Mucosa of stomach (tissue), 1 donor: ENCODE data around the gene LBX1.

ENCODE experiments used
- H3K27me3 ChIP-seq: one replicate; pipeline ENCODE4 v1.7.0; 2013; ENCODE audit warnings: mild to moderate bottlenecking, low read length; ENCODE audit not compliant: control insufficient read depth, insufficient read depth
- H3K36me3 ChIP-seq: one replicate; pipeline ENCODE4 v1.7.0; 2013; ENCODE audit warnings: low read length; ENCODE audit not compliant: control insufficient read depth, insufficient read depth
- H3K4me1 ChIP-seq: one replicate; pipeline ENCODE4 v1.7.0; 2013; ENCODE audit warnings: mild to moderate bottlenecking, low read length; ENCODE audit not compliant: control insufficient read depth, insufficient read depth
- H3K4me3 ChIP-seq: one replicate; pipeline ENCODE4 v1.7.0; 2013; ENCODE audit warnings: low read length
- H3K9ac ChIP-seq: one replicate; pipeline ENCODE4 v1.7.0; 2013; ENCODE audit warnings: mild to moderate bottlenecking, low read length, moderate library complexity
- H3K9me3 ChIP-seq: one replicate; pipeline ENCODE4 v1.7.0; 2013; ENCODE audit warnings: mild to moderate bottlenecking, low read length, moderate library complexity; ENCODE audit not compliant: control insufficient read depth
- donor health status: Pancreatic carcinoma.

The LBX1 gene

DNA sequence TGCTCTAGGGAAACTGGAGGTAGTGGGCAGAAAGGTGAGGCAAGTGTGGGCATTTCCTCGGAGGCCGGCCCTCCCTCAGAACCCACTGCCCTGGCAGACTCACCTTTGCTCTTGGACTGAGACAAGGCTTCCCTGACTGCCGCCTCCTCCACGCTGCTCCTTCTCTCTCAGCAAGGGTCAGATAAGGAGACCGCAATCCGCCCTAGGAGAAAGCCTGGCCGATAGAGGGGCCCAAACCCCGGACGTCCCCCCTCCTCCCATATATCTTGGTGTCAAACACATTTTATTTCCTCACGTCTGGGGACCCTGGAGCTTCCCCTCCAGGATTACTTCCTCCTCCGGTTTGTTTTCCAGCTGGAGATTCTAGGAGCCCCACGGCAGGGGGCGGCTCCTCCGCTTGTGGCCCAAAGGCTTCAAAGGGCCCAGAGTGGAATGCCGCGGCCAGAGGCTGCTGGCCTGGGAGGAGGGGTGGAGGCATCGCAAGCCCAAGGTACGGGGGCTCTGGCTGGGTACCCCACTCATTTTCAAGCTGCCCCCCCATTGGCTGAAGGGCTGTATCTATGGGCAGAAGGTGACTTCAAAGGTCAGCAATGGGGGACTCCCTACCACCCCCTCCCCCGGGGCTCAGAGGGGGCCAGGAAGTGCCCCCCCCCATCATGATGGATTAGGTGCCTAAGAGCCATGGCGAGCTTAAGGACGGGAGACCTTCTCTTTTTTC, 31.7 kb upstream of the LBX1 start:
- Histone ChIP-seq H3K9ac (no peak overlapping the region), H3K36me3 (no peaks in the 10 kb centered on the region), H3K27me3 (peaks cover 50% of the 10 kb centered on the region), H3K4me3 (no peak overlapping the region), H3K9me3 (no peaks in the 10 kb centered on the region), H3K4me1 (no peaks in the 10 kb centered on the region)

DNA sequence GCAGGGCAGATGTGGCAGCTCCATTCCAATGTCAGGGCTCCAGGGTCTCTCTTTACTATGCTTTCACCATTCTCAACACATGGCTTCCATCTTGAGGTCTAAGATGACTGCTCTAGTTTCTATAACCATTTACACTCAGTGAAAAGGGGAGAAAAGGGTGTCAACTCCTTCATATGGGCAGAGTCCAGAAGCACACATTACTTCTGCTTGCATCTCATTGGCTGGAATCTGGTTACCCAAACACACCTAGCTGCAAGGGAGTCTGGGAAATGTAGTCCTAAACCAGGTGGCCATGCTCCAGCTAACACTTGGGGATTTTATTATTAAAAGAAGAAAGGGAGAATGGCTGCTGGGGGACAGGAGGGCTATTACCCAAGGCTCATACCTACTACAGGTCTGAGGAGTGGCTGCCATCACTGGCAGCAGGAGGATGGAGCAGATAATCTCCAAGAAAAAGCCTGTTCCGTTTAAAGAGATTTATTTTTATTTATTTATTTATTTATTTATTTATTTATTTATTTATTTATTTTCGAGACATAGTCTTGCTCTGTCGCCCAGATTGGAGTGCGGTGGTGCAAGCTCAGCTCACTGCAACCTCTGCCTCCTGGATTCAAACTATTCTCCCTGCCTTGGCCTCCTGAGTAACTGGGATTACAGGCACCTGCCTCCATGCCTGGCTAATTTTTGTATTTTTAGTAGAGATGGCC, 29.1 kb upstream of the LBX1 start:
- Histone ChIP-seq H3K4me3 (no peak overlapping the region), H3K27me3 (peaks cover 51% of the 10 kb centered on the region), H3K36me3 (no peaks in the 10 kb centered on the region), H3K9me3 (no peaks in the 10 kb centered on the region), H3K9ac (no peak overlapping the region), H3K4me1 (no peaks in the 10 kb centered on the region)

DNA sequence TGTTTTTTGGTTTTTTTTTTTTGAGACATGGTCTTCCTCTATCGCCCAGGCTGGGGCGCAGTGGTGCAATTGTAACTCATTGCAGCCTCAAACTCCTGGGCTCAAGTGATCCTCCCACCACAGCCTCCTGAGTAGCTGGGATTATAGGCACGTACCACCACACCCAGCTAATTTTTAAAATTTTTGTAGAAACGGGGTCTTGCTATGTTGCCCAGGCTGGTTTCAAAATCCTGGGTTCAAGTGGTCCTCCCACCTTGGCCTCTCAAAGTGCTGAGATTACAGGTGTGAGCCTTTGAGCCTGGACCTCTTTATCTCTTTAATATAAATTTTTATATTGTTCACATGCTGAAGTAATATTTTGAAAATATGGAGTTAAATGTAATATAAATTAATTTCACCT, 28.2 kb upstream of the LBX1 start:
- H3K9ac ChIP-seq = no peak overlapping the region
- no peaks in the 10 kb centered on the region for H3K4me1 ChIP-seq
- H3K36me3 ChIP-seq = no peaks in the 10 kb centered on the region
- no peaks in the 10 kb centered on the region for H3K9me3 ChIP-seq
- no peak overlapping the region for H3K4me3 ChIP-seq
- peaks cover 46% of the 10 kb centered on the region for H3K27me3 ChIP-seq

DNA sequence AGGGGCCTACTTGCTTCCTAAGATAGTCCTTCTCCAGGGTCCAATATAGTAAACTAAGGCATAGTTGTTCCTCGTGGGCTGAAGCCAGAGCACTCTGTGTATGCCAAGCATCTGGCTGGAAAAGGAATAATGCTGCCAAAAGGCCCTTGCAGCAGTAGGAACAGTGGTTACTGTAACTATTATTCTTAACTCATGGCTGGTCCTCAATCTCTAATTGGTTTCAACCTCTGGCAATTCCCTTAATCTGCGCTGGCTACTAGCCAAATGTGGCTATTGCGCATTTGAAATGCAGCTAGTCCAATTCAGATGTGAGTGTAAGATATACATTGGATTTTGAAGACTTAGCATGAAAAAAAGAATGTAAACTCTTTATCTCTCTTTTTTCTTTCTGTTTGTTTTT, 27.8 kb upstream of the LBX1 start:
- Histone ChIP-seq H3K9me3 (no peaks in the 10 kb centered on the region), H3K4me3 (no peak overlapping the region), H3K36me3 (no peaks in the 10 kb centered on the region), H3K27me3 (peaks cover 42% of the 10 kb centered on the region), H3K4me1 (no peaks in the 10 kb centered on the region), H3K9ac (no peak overlapping the region)

DNA sequence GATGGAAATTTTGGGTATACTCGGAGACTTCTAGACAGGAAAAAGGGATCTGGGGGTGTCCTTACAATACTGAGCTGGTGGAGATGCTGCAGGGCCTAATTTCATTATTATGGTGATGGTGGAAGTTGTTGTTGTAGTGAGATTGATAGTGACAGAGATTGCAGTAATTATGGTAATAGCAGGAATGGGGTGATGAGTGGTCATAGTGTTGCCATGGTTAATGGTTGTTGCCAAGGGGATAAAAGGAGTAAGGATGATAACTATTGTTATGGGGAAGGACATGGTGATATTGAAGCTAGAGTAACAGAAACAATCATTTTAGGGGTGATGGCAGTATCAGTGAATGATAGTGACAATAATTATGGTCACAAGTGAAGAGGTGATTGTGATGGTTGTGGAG, 27.1 kb upstream of the LBX1 start:
- Histone ChIP-seq H3K36me3 (no peaks in the 10 kb centered on the region), H3K9me3 (no peaks in the 10 kb centered on the region), H3K27me3 (peaks cover 36% of the 10 kb centered on the region)

DNA sequence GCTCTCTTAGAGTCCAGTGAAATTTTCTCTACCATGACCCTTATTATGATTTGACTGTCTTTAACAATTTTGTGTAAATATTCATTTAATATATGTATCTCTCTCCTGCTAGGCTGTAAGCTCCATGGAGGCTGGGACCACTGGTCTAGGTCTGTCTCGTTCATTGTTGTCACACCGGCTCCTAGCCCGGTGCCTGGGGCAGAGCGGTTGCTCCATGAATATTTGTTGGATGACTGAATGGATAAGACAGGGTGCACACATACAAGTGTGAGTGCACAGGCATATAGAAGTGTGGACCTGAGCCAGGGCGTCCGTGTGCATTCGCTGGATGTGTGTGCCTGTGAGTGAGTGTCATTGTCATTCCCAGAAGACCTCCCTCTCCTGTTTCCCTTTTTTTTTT, 20.9 kb upstream of the LBX1 start:
- Histone ChIP-seq H3K4me1 (no peaks in the 10 kb centered on the region), H3K9ac (no peak overlapping the region), H3K36me3 (no peaks in the 10 kb centered on the region), H3K4me3 (no peak overlapping the region), H3K9me3 (no peaks in the 10 kb centered on the region), H3K27me3 (peaks cover 60% of the 10 kb centered on the region)

More for the DNA sequence above, 27.1 kb upstream of the LBX1 start:
- Histone ChIP-seq H3K9ac (no peak overlapping the region), H3K4me3 (no peak overlapping the region), H3K4me1 (no peaks in the 10 kb centered on the region)

DNA sequence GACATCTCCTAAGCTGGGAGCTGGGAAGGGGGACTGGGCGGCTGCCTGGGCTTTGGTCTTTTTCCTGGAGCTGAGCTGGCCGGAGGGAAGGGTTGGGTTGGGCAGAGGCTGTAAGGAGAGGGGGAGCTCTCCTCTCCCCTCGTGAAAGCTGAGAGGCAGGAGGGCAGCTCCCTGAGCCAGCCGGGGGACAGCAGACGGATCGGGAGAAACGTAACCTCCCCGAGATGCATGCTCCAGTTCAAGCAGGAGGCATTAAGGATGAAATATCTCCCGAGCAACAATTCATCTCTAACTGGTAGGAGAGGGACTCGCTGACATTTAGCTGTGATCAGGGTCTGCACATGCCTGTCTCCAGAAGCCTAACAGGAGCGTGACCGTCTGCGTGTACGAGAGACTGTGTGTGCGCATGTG, 19.9 kb upstream of the LBX1 start:
- no peaks in the 10 kb centered on the region for H3K9me3 ChIP-seq
- H3K36me3 ChIP-seq = no peaks in the 10 kb centered on the region
- peaks cover 60% of the 10 kb centered on the region for H3K27me3 ChIP-seq
- H3K4me1 ChIP-seq = no peaks in the 10 kb centered on the region
- H3K9ac ChIP-seq = no peak overlapping the region
- no peak overlapping the region for H3K4me3 ChIP-seq

DNA sequence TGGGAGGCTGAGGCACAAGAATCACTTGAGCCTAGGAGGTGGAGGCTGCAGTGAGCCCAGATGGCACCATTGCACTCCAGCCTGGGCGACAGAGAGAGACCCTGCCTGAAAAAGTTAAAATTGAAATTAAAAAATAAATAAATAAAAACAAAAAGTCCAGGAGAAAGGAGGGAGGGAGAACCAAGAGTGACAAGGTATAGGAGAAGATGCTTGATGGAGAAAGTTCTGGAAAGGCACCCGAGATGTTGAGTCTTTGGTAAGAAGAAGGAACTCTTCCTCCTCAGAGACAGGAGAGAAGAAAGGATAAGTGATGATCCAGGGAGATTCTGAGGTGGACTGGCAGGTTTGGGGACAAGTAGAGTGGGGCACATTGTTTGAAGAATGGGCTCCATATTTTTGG, 17.4 kb upstream of the LBX1 start:
- Histone ChIP-seq H3K4me3 (no peak overlapping the region), H3K9me3 (no peaks in the 10 kb centered on the region), H3K4me1 (no peaks in the 10 kb centered on the region), H3K27me3 (peaks cover 62% of the 10 kb centered on the region), H3K36me3 (no peaks in the 10 kb centered on the region), H3K9ac (no peak overlapping the region)

DNA sequence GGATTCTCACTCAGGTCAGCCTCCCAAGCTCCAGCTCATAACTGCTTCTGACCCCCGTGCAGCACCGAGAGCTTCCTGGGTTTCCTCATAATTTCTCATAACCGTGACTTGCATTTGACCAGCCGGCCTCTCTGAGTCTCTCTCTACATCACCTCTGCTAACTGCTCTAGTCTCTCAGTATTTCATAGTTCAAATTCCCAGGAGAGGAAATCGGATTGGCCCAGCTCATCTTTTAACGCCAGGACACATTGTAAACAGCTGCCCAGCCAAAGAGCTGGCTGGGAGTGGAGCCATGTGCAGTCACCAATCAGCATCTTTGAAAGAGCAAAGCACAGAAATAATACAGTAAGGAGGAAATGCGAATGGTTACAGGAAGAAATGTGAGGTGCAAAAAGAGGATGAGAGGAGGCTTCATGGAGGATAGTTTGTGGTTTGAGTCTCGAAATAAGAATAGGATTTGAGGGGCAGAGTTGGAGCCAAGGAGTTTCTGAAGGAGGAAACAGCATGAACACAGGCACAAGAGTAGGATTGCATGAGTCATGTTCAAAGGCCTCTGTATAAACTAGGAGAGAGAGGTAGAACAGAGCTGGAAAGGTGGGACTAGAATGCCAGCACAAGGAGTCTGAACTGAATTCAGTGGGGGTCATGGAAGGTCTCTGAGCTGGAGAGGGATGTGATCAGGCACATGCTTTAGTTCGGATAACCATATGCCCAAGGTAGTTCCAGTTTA, 15.2 kb upstream of the LBX1 start:
- no peaks in the 10 kb centered on the region for H3K4me1 ChIP-seq

DNA sequence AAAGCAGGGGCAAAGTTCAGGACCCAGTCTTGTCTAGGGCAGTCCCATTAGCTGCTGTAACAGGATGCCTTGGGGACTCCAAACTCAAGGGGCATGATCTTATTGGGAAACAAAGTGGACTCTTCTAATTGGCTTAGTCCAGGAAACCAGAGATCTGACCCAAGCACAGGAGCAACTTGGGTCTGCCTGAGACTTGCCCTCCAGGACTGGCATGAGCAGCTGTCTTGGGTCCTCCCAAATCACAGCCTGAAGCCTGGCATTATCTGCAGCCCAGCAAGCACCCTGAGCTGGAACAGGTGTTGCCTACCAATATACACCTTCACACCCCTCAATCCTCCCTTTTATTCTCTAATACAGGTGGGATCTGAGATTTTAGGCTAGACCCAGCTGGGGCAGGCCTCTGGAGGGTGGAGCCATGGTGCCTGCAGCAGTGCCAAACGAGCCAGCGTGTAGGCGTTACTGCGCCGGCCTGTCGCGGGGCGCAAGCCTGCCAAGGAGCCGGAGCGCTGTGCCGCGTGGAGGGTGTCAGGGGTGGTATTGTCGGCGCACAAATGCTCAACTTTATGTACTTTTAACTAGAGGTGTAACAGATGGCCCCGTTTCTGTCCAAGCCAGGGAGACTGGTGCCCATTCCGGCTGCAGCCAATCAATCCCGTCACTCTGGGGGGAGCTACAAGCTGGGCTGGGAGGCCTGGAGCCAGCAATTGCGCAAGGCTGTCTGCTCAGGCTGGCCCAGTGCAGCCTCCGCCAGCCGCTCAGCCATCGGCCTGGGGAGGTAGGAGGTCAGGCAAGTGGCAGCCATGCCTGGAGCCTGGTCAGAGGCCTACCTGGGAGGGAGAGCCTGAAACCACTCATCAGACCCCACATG, 12.8 kb upstream of the LBX1 start:
- Histone ChIP-seq H3K9ac (no peak overlapping the region), H3K4me3 (no peak overlapping the region), H3K9me3 (peaks cover 2% of the 10 kb centered on the region), H3K4me1 (no peaks in the 10 kb centered on the region), H3K36me3 (no peaks in the 10 kb centered on the region), H3K27me3 (peaks cover 75% of the 10 kb centered on the region)

More for the DNA sequence above, 15.2 kb upstream of the LBX1 start:
- Histone ChIP-seq H3K4me3 (no peak overlapping the region), H3K36me3 (no peaks in the 10 kb centered on the region), H3K27me3 (peaks cover 64% of the 10 kb centered on the region), H3K9ac (no peak overlapping the region), H3K9me3 (no peaks in the 10 kb centered on the region)

DNA sequence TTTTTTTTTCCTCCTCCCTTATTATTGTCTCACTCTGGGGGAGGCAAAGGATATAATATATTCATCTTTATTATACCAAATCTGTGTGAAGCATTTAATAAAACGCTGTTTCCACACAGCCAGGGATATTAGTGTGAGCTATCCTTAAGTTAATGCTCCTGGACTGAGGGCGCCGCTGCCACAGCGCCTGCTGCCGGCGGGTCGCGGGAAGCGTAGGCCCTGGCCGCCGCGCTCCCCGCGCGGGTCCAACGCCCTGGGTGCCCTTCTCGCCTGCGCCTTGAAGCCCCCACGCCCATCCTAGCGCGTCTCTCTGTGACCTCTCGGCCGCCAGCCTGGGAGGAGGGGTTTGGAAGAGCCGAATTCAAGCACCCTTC, 9.5 kb upstream of the LBX1 start:
- Histone ChIP-seq H3K9ac (no peak overlapping the region), H3K36me3 (no peaks in the 10 kb centered on the region), H3K9me3 (peaks cover 5% of the 10 kb centered on the region), H3K27me3 (peaks cover 87% of the 10 kb centered on the region), H3K4me1 (no peaks in the 10 kb centered on the region), H3K4me3 (no peak overlapping the region)
